Stimulated activated CD8-positive, alpha-beta memory T cell treated with anti-CD3 and anti-CD28 coated beads, Interleukin-12 subunit alpha, Interleukin-12 subunit beta, amount 100 ng/mL, for 24 hours (primary cell): ENCODE measurements around the gene KAZALD1.

Experiments
- DNase-seq: peaks from one replicate; pipeline ENCODE4 v3.0.0-alpha.2; 2020; ENCODE audit errors: extremely low read depth

KAZALD1 gene

DNA sequence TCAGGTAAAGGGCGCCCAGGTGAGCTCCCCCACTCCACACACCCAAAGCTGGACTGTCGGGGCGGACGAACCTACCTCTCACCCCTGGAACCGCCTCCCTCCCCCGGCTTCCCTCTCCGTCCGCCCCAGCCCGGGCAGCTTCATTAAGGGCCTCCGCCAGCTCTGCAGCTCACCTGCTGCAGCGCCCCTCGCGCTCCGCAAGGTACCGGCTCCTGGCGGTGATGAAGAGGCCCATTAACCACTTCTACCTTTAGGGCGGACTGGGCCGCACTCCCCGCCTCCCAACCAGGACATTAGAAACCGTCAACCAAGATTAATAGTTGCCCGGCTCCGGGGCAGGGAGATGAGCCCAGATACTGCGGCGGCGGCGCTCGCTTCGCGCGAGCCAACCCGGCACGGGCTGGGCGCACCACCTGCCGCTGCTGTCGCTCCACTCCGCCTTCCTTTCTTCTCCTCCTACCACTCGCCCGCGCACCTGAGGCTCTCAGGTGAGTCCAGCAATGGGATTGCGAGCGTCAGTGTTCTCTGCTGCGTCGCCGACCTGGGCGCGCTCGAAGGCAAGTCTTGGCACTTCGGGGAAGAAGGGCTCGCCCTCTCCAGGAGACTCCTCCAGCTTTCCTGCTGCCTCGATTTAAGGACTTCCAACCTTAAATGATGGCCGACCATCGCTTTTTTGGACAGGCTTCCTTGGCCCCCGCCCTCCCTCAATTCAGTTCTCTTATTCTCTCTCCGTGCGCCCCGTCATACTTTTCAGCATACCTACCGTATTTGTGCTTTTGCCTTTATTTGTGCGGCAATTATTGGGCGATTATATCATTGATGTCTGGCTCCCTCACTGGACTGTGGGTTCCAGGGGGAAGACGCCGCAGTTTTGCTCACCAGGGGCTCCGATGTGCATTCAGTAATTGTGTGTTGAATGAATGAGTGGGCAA lies 13.6 kb upstream of the KAZALD1 start:
- DNase-seq = no peak

- DNase-seq = no peak
Observed at GRCh38 chr10:101050208-101051069, 11.3 kb upstream of the KAZALD1 start.

DNA sequence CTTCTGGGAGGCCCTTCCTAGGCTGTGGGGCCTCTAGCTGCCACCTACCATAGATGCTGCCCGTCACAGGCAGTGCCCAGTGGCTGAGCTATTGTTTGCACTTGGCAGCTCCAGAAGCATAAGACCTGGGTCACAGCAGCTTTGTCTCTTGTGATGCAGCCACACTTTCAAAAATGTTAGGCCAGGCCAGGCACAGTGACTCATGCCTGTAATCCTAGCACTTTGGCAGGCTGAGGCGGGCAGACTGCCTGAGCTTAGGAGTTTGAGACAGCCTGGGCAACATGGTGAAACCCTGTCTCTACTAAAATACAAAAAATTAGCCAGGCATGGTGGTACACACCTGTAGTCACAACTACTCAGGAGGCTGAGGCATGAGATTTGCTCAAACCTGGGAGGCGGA lies 9.5 kb upstream of the KAZALD1 start:
- no peak for DNase-seq

DNA sequence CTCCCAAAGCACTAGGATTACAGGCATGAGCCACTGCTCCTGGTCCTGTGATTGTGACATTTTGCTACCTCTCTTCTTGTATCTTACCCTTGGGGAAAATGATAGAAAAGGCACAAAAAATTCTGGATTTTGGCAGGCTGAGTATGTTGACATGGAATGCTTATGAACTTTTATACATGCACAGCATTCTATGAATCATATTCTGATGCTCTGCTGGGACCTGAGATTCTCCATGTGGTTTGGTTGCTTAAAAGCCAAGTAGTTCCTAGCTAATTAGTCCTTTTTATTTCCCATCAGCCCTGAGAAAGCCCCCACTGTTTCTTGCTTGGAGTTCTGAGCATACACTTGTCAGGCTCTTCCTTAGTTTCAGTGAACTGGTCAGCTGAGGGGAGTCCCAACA lies 8.3 kb upstream of the KAZALD1 start:
- DNase-seq = no peak

DNA sequence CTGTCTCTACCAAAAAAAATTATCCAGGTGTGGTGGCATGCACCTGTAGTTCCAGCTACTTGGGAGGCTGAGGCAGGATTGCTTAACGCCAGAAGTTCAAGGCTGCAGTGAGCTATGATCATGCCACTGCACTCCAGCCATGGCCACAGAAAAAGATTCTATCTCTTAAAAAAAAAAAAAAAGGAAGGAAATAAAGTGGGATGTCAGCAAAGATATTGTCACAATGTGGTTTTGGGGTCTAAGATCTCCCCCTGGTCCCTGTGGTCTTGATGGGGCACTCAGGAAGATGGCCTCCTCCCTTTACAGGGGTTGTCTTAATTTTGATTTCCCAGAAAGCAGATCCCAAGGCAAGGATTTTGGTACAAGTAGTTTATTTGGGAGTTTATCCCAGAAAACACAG lies 7.4 kb upstream of the KAZALD1 start:
- DNase-seq = no peak

DNA sequence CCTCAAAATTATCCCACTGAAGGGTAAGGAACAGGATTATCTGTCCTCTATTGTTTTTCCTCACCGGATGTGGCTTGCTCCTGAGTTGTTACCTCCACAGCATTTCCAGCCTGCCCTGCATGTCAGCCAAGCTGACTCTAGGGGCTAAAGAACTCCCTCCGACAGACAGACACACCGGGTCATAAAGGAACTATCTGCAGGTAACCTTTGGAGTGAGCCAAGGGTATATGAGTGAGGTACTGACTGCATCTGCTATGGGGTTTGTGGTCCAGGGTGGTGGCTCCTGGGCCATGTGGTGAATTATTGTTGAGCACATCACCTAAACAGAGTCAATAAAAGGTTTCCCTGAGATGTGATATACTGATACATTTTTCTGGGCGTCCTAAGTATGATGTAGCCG lies 6.9 kb upstream of the KAZALD1 start:
- DNase-seq = no peak

- no peak for DNase-seq
Observed at GRCh38 chr10:101055411-101055810, 6.4 kb upstream of the KAZALD1 start.

DNA sequence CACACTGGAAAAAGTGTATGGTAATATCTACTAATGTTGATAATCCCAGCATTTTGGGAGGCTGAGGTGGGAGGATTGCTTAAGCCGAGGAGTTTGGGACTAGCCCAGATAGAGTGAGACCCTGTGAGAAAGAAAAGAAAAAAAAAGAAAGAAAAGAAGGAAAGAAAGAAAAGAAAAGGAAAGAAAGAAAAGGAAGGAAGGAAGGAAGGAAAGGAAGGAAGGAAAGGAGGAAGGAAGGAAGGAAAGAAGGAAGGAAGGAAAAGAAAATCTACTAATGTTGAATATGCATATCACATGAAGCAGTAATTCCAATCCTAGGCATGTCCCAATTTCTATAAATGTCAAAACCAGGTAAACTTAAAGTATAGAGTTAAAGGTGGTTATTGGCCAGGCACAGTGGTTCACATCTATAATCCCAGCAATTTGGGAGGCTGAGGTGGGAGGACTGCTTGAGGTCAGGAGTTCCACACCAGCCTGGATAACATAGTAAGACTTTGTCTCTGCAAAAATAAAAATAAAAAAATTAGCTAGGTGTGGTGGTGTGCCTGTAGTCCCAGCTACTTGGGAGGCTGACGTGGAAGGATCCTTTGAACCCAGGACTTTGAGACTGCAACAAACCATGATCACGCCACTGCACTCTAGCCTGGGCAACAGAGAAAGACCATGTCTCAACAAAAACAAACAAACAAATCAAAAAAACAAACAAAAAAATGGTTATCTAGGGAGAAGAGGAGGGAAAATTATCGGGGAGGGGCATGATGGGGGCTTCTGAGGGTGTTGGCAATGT lies 5.2 kb upstream of the KAZALD1 start:
- no peak for DNase-seq

DNA sequence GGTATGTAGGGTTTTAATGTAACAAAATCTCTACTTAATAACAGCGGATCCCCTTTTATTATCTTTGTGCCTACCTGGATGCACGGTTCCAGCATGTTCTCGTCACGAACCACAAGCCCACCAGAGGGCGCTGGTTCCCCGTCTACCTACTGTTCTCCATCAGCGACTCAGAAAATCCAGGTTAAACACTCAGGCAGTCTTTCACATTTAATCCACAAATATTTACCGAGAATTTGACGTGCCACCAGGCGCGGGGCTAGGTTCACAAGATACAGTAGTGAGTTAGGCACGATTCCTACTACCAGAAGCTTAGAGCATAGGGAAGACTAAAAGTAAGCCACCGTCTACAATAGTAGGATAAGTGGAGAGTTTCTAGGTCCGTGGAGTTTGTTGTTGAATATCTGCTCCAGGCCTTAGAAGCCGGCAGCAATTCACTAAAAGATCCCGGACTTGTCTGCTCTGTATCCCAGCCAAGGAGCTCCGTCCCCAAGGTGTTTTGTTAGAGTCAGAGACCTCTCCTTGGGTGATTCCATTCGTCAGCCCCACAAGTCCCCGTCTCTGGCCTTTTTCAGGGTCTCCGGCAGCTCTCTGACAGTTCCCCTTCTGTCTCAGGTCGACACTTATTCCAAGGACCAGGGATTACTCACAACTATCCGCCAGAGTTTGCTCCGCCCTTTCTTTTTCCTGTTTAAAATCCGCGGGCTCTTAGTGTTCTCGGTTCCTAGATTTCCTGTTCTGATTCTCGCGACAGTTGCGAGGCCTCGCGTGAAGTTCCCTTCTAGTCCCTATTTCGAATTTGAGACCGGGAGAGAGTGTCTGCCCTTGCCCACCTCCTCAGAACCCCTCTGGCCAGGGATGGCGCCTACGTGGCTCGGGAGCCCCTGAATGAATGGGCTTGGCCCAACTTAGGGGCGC lies 1.5 kb upstream of the KAZALD1 start:
- DNase-seq = peak; percentile 73

DNA sequence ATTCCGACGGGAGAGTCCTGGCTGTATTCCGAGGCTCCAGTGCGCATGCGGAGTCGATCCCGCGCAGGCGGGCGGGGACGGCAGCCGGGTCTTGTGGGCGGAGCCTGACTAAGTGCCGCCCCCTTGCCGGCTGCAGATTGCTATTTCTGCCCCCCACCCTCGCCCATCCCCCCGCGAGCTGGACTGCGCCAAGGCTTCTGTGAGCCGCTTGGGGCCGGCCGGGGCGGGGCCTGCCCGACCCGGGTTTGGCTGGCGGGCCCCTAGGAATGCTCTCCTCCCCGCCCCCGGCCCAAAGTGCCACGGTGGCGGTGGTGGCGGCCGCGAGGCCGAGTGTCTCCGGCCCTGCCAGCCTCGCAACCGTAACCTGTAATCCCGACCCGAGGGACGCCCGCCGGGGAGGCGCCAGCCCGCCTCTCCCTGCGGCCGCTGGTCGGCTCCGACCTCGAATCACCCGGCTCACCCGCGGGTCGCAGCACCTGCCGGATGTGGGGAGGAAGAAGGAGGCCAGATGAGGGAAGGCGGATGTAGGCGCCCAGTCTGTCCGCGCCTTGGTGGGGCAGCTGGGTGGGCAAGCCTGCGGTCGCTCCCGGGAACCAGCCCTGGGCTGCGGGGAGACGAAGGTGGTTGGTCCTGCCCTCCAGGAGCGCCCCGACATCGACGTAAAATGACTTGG lies 702 bp upstream of the KAZALD1 start:
- peak; percentile 70 for DNase-seq

GRCh38 chr10:101062232-101063049 lies 652 bp downstream of the KAZALD1 start:
- no peak for DNase-seq

DNA sequence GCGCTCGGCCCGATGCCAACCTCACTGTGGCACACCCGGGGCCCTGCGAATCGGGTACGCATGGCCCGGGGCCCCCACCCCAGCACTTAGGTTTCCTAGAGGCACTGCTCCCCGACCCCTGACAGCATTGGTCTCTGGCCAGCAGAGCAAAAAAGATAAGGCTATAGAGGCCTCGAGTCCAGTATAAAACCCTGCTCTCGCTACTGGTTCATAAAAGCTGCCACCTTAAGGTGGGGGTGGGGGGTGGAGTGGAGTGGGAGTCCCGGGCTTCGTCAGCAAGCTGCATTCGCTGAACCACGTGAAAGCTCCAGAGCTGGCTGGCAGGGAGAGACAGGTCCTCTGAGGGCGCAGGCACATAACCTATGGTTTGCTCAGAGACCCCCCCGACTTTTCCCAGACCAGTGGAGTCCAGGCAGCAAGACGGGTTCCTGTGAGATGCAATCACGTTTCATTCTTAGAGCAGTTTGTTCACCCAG lies 1.3 kb downstream of the KAZALD1 start:
- no peak for DNase-seq

GRCh38 chr10:101063548-101064414 lies 2.0 kb downstream of the KAZALD1 start:
- no peak for DNase-seq

DNA sequence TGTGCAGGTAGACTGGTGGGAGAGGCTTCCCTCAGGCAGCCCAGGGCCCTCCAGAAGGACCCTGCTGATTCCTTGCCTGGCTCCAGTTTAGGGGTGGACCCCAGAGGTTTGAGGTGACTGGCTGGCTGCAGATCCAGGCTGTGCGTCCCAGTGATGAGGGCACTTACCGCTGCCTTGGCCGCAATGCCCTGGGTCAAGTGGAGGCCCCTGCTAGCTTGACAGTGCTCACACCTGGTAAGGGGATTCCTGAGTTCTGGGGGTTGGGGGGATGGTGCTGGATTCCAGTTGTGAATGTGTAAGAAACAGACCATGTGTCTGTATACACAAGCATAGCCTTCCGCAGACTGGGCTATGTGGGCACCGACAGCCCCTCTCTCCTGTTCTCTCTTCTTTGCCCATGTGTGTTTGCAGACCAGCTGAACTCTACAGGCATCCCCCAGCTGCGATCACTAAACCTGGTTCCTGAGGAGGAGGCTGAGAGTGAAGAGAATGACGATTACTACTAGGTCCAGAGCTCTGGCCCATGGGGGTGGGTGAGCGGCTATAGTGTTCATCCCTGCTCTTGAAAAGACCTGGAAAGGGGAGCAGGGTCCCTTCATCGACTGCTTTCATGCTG lies 2.7 kb downstream of the KAZALD1 start:
- DNase-seq = no peak

DNA sequence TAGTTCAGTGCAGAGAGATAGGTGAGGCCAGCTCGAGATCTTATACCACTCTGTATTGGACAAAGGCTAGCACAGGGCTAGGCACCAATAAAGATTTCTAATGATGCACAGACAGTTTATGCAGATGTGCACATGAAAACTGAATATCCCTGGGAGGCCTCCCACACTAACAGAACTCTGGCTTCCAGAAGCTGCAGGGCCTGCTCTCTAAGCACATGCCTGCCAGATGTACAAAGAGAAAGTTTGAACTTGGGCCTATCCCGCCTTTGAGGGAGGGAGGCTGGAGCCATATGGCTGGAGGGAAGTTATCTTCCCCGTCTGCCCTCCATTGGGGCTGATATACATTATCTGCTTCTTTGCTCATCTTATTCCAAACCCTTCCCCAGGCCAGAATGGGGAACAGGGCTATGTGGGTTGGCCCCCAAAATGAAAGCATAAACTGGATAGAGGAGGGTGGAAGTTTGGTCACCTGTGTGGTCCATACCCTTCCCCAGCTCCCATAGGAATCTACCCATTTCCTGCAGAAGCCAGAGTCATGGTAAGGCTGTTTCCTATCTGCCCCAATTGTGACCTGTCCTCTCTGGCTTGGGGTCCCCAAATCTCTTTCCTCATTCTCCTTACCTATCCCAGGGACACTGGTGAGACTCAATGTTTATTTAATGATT lies 3.8 kb downstream of the KAZALD1 start:
- DNase-seq = no peak

DNA sequence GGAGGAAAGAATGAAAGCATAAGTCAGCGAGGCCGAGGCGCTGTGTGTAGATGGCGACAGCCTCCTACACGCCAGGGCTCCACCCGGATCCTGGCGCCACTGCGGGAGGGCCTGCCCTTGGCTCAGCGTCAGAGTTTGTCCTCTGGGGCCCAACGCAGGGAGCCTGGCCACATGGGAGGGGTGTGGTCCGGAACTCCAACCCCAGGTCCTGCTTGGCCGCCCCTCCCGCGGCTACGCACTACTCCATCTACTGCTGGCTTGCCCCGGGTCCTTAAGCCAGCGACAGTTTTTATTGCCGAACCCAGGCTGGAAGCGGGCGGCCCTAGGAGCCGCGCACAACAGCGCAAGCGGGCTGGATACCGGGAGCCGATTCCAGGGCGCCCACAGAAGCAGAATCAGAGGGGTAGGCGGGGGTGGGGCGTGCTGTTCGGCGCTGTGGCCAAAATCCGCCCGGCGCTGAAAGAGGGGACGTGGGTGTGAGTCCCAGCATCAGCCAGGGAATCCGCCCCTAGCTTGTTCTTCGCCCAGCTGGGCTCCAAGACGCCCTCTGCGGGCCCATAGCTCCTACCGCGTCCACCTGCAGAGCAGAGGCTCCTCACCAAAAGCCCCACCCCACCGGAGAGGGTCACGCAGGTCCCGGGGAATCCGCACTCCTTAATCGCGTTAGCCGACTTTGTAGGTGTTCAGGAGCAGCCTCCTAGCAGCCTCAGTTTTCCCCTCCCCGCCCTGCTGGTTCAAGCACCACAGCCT lies 4.5 kb downstream of the KAZALD1 start:
- no peak for DNase-seq
